Liver (tissue), 9 donors: Measurements from ENCODE around the gene CELSR1. TPM values are rescaled to one million over a fixed set of nuclear protein-coding genes. Genes with fewer than 3 reads are reported as not detected.

ENCODE experiments used
- DNase-seq: peaks from one replicate; pipeline ENCODE4 v3.0.0-alpha.2; 2017; ENCODE audit warnings: low spot score
- H3K27ac ChIP-seq, 2 donors: one replicate each; pipeline ENCODE4 v1.7.0; 2013; ENCODE audit warnings: inconsistent platforms in 2 of 2, low read length in 2 of 2, control low read depth in 1 of 2, low read depth in 1 of 2, mild to moderate bottlenecking in 1 of 2
- H3K27me3 ChIP-seq, 4 donors: one replicate each; pipeline versions ENCODE4 v1.6.1 to v1.7.0; 2013; ENCODE audit warnings: low read length in 3 of 4, inconsistent platforms in 1 of 4, mild to moderate bottlenecking in 1 of 4, moderate library complexity in 1 of 4; ENCODE audit not compliant: control insufficient read depth in 4 of 4, insufficient read depth in 4 of 4
- H3K36me3 ChIP-seq, 4 donors: one replicate each; pipeline versions ENCODE4 v1.6.1 to v1.7.0; 2013; ENCODE audit warnings: low read length in 3 of 4, mild to moderate bottlenecking in 3 of 4, low read depth in 1 of 4, moderate library complexity in 1 of 4; ENCODE audit not compliant: control insufficient read depth in 4 of 4, insufficient read depth in 3 of 4
- H3K4me1 ChIP-seq, 4 donors: one replicate each; pipeline versions ENCODE4 v1.6.1 to v1.7.0; 2013; ENCODE audit warnings: low read length in 3 of 4, mild to moderate bottlenecking in 3 of 4, moderate library complexity in 1 of 4; ENCODE audit not compliant: control insufficient read depth in 4 of 4, insufficient read depth in 4 of 4
- H3K4me3 ChIP-seq, 3 donors: one replicate each; pipeline versions ENCODE4 v1.6.1 to v1.7.0; 2013; ENCODE audit warnings: low read length in 3 of 3, control low read depth in 1 of 3, low read depth in 1 of 3, mild to moderate bottlenecking in 1 of 3
- H3K9ac ChIP-seq, 2 donors: one replicate each; pipeline ENCODE4 v1.7.0; 2013; ENCODE audit warnings: low read length in 2 of 2, mild to moderate bottlenecking in 2 of 2, moderate library complexity in 2 of 2, control low read depth in 1 of 2, low read depth in 1 of 2
- H3K9me3 ChIP-seq, 4 donors: one replicate each; pipeline versions ENCODE4 v1.6.1 to v1.7.0; 2013; ENCODE audit warnings: low read length in 3 of 4; ENCODE audit not compliant: control insufficient read depth in 4 of 4
- ATF3 ChIP-seq: IDR thresholded peaks from 2 replicates; pipeline ENCODE4 v1.6.1; 2016; ENCODE audit warnings: antibody characterized with exemption
- EGR1 ChIP-seq, 2 donors: IDR thresholded peaks; 2 replicates each; pipeline ENCODE4 v1.6.1; 2016 to 2018; ENCODE audit warnings: antibody characterized with exemption in 2 of 2, low read depth in 2 of 2
- FOXA1 ChIP-seq: IDR thresholded peaks from 2 replicates; pipeline ENCODE4 v1.6.1; 2016; ENCODE audit warnings: antibody characterized with exemption
- FOXA2 ChIP-seq: IDR thresholded peaks from 2 replicates; pipeline ENCODE4 v1.6.1; 2016; ENCODE audit warnings: antibody characterized with exemption
- GABPA ChIP-seq, 2 donors: IDR thresholded peaks in 1 of 2; conservative IDR thresholded peaks in 1 of 2; 2 replicates each; pipeline ENCODE4 v1.6.1; 2016; ENCODE audit warnings: antibody characterized with exemption in 2 of 2, mild to moderate bottlenecking in 1 of 2, moderate library complexity in 1 of 2
- HNF4A ChIP-seq, 2 donors: conservative IDR thresholded peaks; 2 replicates each; pipeline ENCODE4 v1.6.1; 2016; ENCODE audit warnings: antibody characterized with exemption in 2 of 2, mild to moderate bottlenecking in 2 of 2
- HNF4G ChIP-seq: IDR thresholded peaks from 2 replicates; pipeline ENCODE4 v1.6.1; 2016; ENCODE audit warnings: antibody characterized with exemption
- JUND ChIP-seq, 2 donors: IDR thresholded peaks; 2 replicates each; pipeline ENCODE4 v1.6.1; 2016; ENCODE audit warnings: antibody characterized with exemption in 2 of 2
- MAX ChIP-seq: IDR thresholded peaks from 2 replicates; pipeline ENCODE4 v1.6.1; 2016; ENCODE audit warnings: antibody characterized with exemption
- NR2F2 ChIP-seq: IDR thresholded peaks from 2 replicates; pipeline ENCODE4 v1.6.1; 2016; ENCODE audit warnings: antibody characterized with exemption
- REST ChIP-seq: IDR thresholded peaks from 2 replicates; pipeline ENCODE4 v1.6.1; 2016; ENCODE audit warnings: antibody characterized with exemption, mild to moderate bottlenecking
- SP1 ChIP-seq: IDR thresholded peaks from 2 replicates; pipeline ENCODE4 v1.6.1; 2018; ENCODE audit warnings: antibody characterized with exemption, mild to moderate bottlenecking
- TAF1 ChIP-seq: conservative IDR thresholded peaks from 2 replicates; pipeline ENCODE4 v1.6.1; 2016; ENCODE audit warnings: antibody characterized with exemption, mild to moderate bottlenecking
- YY1 ChIP-seq: IDR thresholded peaks from 2 replicates; pipeline ENCODE4 v1.6.1; 2016; ENCODE audit warnings: antibody characterized with exemption, mild to moderate bottlenecking
- ZBTB33 ChIP-seq: IDR thresholded peaks from 2 replicates; pipeline ENCODE4 v1.6.1; 2016; ENCODE audit warnings: antibody characterized with exemption
- WGBS: extraction: QIAGEN DNeasy Blood & Tissue Kit; methylation state at CpG from one replicate; pipeline ENCODE4 v1.1.7; 2013; 5-methylcytosine and 5-hydroxymethylcytosine counted together
- polyA plus RNA-seq, 2 donors: library from polyadenylated mRNA; stranded (reverse) in 1 of 2; unstranded in 1 of 2; fragments of 200-250 nt in 1 of 2; fragments of >200 nt in 1 of 2; fragmentation: Nextera tagmentation in 1 of 2; extraction: Ambion mirVana in 1 of 2; gene quantifications; one replicate each; pipeline versions ENCODE4 v1.2.1 to v1.2.3, GENCODE V29; 2013 to 2015
- total RNA-seq, 2 donors: library from RNA; depleted of rRNA; stranded (reverse); fragments of >200 nt; gene quantifications; one replicate each; pipeline ENCODE4 v1.2.3, GENCODE V29; 2014
- TF ChIP-seq, protein P1 (sequence below): fragments of 150-350 bp; IDR thresholded peaks from 2 replicates; pipeline ENCODE4 v1.5.1; 2017; ENCODE audit warnings: improper control_type of control experiment, low read depth, low read length; ENCODE audit not compliant: missing input control
- donor health status: healthy.
- donor health status: healthy.
- donor health status: healthy.
- donor health status: healthy.
- donor health status: healthy.

CELSR1 gene
- total and polyA plus RNA-seq, 4 donors, result 0.37 to 1.6 (median 1.3) TPM

- H3K36me3 ChIP-seq, result no peaks in the 10 kb centered on the region
- no peak overlapping the region for H3K4me3 ChIP-seq
- no peak for DNase-seq
- peaks cover 15 to 37% (median 30%) of the 10 kb centered on the region in 4 donors for H3K4me1 ChIP-seq
- H3K27ac ChIP-seq, result no peak overlapping the region
- H3K9ac ChIP-seq, result no peak overlapping the region
- TF ChIP-seq REST (no peak), HNF4G (no peak), HNF4A (conservative IDR thresholded peaks at IDR 0.05) (no peak), SP1 (no peak), EGR1 (IDR thresholded peaks at IDR 0.05; ENCODE audit: low read depth in 2 of 2) (no peak), YY1 (no peak), MAX (no peak), NR2F2 (no peak), TAF1 (no peak), ATF3 (no peak), GABPA (IDR thresholded peaks at IDR 0.05 in 1 of 2, conservative IDR thresholded peaks at IDR 0.05 in 1 of 2) (no peak), FOXA1 (no peak)
- TF ChIP-seq, protein P1, sequence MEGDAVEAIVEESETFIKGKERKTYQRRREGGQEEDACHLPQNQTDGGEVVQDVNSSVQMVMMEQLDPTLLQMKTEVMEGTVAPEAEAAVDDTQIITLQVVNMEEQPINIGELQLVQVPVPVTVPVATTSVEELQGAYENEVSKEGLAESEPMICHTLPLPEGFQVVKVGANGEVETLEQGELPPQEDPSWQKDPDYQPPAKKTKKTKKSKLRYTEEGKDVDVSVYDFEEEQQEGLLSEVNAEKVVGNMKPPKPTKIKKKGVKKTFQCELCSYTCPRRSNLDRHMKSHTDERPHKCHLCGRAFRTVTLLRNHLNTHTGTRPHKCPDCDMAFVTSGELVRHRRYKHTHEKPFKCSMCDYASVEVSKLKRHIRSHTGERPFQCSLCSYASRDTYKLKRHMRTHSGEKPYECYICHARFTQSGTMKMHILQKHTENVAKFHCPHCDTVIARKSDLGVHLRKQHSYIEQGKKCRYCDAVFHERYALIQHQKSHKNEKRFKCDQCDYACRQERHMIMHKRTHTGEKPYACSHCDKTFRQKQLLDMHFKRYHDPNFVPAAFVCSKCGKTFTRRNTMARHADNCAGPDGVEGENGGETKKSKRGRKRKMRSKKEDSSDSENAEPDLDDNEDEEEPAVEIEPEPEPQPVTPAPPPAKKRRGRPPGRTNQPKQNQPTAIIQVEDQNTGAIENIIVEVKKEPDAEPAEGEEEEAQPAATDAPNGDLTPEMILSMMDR, result no peak
- over 99% methylated on average over 11 of the region's 11 CpGs for WGBS
- H3K9me3 ChIP-seq, result no peaks in the 10 kb centered on the region
- H3K27me3 ChIP-seq, result no peaks in the 10 kb centered on the region
These were observed 46.2 kb upstream of the CELSR1 start for GRCh38 chr22:46583571-46583970.

DNA sequence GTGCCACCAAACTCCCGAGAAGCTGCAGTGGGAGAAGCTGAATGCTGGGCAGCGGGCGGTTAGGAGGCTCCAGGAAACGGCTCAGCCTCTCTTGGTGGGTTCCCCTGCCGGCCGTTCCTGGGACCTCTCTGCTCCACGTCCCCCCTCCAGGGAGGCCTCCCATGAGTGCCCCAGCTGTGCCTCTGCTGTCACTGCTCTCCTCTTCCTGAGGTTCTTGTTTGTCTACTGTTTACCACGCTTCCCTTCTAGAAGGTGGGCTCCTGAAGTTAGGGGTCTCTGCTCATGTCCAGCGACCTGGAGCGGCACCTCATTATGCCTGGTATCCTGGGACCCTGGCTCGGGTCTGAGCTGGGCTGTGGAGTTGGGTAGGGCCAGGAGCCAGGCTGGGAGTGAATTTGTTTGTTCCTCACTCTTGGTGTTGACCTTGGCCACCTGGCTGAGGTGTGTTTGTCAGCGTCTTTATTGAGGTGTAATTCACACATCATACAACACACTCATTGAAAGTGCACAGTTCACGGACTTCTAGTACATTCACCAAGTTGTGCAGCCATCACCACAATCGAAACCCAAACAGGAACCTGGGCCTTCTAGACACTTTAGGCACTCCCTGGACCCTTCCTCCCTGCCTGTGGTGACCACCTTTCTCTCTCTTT lies 45.0 kb upstream of the CELSR1 start:
- Histone ChIP-seq H3K9me3 (no peaks in the 10 kb centered on the region), H3K9ac (no peak overlapping the region), H3K27me3 (no peaks in the 10 kb centered on the region), H3K4me1 (peaks cover 19 to 48% (median 41%) of the 10 kb centered on the region in 4 donors), H3K36me3 (no peaks in the 10 kb centered on the region), H3K4me3 (no peak overlapping the region), H3K27ac (no peak overlapping the region)
- TF ChIP-seq HNF4G (no peak), ZBTB33 (no peak), FOXA2 (no peak), HNF4A (conservative IDR thresholded peaks at IDR 0.05) (no peak), MAX (no peak), JUND (IDR thresholded peaks at IDR 0.05) (no peak)
- no peak for DNase-seq
- WGBS, result 73% methylated on average over 14 of the region's 14 CpGs
